Liver (tissue), 3 donors: Measurements from ENCODE around the gene MED6.

Experiments
- ATF3 ChIP-seq: IDR thresholded peaks from 2 replicates; pipeline ENCODE4 v1.6.1; 2016; ENCODE audit warnings: antibody characterized with exemption
- CTCF ChIP-seq: fragments of 150-350 bp; IDR thresholded peaks from 2 replicates; pipeline ENCODE4 v1.5.1; 2017; ENCODE audit warnings: improper control_type of control experiment, low read depth, low read length; ENCODE audit not compliant: missing input control
- EGR1 ChIP-seq, 2 donors: IDR thresholded peaks; 2 replicates each; pipeline ENCODE4 v1.6.1; 2016 to 2018; ENCODE audit warnings: antibody characterized with exemption in 2 of 2, low read depth in 2 of 2
- FOXA1 ChIP-seq: IDR thresholded peaks from 2 replicates; pipeline ENCODE4 v1.6.1; 2016; ENCODE audit warnings: antibody characterized with exemption
- FOXA2 ChIP-seq: IDR thresholded peaks from 2 replicates; pipeline ENCODE4 v1.6.1; 2016; ENCODE audit warnings: antibody characterized with exemption
- HNF4G ChIP-seq: IDR thresholded peaks from 2 replicates; pipeline ENCODE4 v1.6.1; 2016; ENCODE audit warnings: antibody characterized with exemption
- JUND ChIP-seq, 2 donors: IDR thresholded peaks; 2 replicates each; pipeline ENCODE4 v1.6.1; 2016; ENCODE audit warnings: antibody characterized with exemption in 2 of 2
- SP1 ChIP-seq: IDR thresholded peaks from 2 replicates; pipeline ENCODE4 v1.6.1; 2018; ENCODE audit warnings: antibody characterized with exemption, mild to moderate bottlenecking
- TAF1 ChIP-seq: conservative IDR thresholded peaks from 2 replicates; pipeline ENCODE4 v1.6.1; 2016; ENCODE audit warnings: antibody characterized with exemption, mild to moderate bottlenecking
- YY1 ChIP-seq: IDR thresholded peaks from 2 replicates; pipeline ENCODE4 v1.6.1; 2016; ENCODE audit warnings: antibody characterized with exemption, mild to moderate bottlenecking
- TF ChIP-seq, protein P1 (sequence below): IDR thresholded peaks from 2 replicates; pipeline ENCODE4 v1.6.1; 2016; ENCODE audit warnings: antibody characterized with exemption, mild to moderate bottlenecking
- TF ChIP-seq, protein P2 (sequence below): IDR thresholded peaks from 2 replicates; pipeline ENCODE4 v1.6.1; 2016; ENCODE audit warnings: antibody characterized with exemption
- TF ChIP-seq, protein P3 (sequence below): IDR thresholded peaks from 2 replicates; pipeline ENCODE4 v1.6.1; 2016; ENCODE audit warnings: antibody characterized with exemption
- donor health status: healthy.
- donor health status: healthy.

GRCh38 chr14:70571139-70571538, 29.3 kb downstream of the MED6 start:
- TF ChIP-seq CTCF (no peak), JUND (IDR thresholded peaks at IDR 0.05) (no peak), YY1 (no peak), SP1 (no peak), HNF4G (no peak), FOXA1 (no peak), TAF1 (no peak), ATF3 (no peak), FOXA2 (no peak), EGR1 (IDR thresholded peaks at IDR 0.05; ENCODE audit: low read depth in 2 of 2) (no peak)
- TF ChIP-seq, protein P1, sequence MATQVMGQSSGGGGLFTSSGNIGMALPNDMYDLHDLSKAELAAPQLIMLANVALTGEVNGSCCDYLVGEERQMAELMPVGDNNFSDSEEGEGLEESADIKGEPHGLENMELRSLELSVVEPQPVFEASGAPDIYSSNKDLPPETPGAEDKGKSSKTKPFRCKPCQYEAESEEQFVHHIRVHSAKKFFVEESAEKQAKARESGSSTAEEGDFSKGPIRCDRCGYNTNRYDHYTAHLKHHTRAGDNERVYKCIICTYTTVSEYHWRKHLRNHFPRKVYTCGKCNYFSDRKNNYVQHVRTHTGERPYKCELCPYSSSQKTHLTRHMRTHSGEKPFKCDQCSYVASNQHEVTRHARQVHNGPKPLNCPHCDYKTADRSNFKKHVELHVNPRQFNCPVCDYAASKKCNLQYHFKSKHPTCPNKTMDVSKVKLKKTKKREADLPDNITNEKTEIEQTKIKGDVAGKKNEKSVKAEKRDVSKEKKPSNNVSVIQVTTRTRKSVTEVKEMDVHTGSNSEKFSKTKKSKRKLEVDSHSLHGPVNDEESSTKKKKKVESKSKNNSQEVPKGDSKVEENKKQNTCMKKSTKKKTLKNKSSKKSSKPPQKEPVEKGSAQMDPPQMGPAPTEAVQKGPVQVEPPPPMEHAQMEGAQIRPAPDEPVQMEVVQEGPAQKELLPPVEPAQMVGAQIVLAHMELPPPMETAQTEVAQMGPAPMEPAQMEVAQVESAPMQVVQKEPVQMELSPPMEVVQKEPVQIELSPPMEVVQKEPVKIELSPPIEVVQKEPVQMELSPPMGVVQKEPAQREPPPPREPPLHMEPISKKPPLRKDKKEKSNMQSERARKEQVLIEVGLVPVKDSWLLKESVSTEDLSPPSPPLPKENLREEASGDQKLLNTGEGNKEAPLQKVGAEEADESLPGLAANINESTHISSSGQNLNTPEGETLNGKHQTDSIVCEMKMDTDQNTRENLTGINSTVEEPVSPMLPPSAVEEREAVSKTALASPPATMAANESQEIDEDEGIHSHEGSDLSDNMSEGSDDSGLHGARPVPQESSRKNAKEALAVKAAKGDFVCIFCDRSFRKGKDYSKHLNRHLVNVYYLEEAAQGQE, result no peak
- TF ChIP-seq, protein P2, sequence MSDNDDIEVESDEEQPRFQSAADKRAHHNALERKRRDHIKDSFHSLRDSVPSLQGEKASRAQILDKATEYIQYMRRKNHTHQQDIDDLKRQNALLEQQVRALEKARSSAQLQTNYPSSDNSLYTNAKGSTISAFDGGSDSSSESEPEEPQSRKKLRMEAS, result no peak
- TF ChIP-seq, protein P3, sequence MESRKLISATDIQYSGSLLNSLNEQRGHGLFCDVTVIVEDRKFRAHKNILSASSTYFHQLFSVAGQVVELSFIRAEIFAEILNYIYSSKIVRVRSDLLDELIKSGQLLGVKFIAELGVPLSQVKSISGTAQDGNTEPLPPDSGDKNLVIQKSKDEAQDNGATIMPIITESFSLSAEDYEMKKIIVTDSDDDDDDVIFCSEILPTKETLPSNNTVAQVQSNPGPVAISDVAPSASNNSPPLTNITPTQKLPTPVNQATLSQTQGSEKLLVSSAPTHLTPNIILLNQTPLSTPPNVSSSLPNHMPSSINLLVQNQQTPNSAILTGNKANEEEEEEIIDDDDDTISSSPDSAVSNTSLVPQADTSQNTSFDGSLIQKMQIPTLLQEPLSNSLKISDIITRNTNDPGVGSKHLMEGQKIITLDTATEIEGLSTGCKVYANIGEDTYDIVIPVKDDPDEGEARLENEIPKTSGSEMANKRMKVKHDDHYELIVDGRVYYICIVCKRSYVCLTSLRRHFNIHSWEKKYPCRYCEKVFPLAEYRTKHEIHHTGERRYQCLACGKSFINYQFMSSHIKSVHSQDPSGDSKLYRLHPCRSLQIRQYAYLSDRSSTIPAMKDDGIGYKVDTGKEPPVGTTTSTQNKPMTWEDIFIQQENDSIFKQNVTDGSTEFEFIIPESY, result no peak
